Fibroblast of the aortic adventitia (primary cell): Measurements from ENCODE around the gene PSMD4. TPM values are rescaled to one million over a fixed set of nuclear protein-coding genes. Genes with fewer than 3 reads are reported as not detected.

Source experiments
- DNase-seq: peaks from one replicate; pipeline ENCODE4 v3.0.0-alpha.2; 2010; ENCODE audit warnings: low read depth
- H3K4me3 ChIP-seq: 2 replicates; pipeline ENCODE4 v1.5.1; 2011; ENCODE audit warnings: low read depth, mild to moderate bottlenecking, control low read depth, low read length, moderate library complexity
- small RNA-seq: library from RNA; depleted of rRNA; stranded (forward); fragments of <200 nt; gene quantifications from one replicate; pipeline ENCODE3, GENCODE V24; 2012
- total RNA-seq: library from RNA; depleted of rRNA; stranded (reverse); fragments of >200 nt; gene quantifications from 2 replicates; pipeline ENCODE4 v1.2.3, GENCODE V29; 2012; ENCODE audit warnings: low replicate concordance
- TF ChIP-seq, protein P1 (sequence below): IDR thresholded peaks from 2 replicates; pipeline ENCODE4 v1.5.1; 2011; ENCODE audit warnings: mild to moderate bottlenecking, low read length, control low read depth, inconsistent platforms; ENCODE audit not compliant: insufficient read depth

The PSMD4 gene
- total RNA-seq, 1 donor = 111 TPM

DNA sequence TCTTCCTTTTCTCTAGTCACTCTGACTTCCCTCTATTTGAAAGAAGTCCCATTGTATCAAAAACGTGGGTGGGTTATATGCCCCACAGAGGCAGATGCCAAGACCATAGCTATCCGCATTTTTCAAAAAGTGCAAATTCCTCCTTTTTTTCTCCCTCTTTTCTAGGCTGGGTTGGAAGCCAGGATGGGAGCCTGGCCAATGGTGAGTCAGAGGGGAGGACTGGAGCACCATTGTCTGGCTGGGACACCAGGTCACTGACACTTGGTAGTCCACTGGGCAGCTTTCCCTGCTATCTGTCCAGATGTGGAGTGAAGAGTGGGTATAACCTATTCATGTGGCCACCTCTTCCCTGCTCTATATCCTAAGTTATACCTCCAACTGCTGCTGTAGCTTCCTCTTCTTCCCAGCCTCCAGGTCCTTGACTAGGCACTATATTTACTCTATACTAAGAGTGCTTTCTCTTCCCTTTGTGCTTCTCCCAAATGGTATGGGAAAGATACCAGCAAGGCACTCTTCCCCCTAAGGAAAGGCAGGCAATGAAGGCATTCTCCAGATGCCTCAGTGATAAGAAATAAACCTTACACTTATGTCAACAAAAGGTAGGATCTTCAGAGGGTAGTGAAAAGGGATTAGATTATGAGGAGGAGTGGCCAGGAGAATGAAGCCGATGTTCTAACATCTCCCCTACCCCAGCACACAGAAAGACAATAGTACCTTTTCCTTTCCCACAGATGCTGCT is 59.8 kb downstream of the PSMD4 start:
- no peak overlapping the region for H3K4me3 ChIP-seq
- TF ChIP-seq, protein P1, sequence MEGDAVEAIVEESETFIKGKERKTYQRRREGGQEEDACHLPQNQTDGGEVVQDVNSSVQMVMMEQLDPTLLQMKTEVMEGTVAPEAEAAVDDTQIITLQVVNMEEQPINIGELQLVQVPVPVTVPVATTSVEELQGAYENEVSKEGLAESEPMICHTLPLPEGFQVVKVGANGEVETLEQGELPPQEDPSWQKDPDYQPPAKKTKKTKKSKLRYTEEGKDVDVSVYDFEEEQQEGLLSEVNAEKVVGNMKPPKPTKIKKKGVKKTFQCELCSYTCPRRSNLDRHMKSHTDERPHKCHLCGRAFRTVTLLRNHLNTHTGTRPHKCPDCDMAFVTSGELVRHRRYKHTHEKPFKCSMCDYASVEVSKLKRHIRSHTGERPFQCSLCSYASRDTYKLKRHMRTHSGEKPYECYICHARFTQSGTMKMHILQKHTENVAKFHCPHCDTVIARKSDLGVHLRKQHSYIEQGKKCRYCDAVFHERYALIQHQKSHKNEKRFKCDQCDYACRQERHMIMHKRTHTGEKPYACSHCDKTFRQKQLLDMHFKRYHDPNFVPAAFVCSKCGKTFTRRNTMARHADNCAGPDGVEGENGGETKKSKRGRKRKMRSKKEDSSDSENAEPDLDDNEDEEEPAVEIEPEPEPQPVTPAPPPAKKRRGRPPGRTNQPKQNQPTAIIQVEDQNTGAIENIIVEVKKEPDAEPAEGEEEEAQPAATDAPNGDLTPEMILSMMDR = no peak
- DNase-seq = peak; percentile 93

DNA sequence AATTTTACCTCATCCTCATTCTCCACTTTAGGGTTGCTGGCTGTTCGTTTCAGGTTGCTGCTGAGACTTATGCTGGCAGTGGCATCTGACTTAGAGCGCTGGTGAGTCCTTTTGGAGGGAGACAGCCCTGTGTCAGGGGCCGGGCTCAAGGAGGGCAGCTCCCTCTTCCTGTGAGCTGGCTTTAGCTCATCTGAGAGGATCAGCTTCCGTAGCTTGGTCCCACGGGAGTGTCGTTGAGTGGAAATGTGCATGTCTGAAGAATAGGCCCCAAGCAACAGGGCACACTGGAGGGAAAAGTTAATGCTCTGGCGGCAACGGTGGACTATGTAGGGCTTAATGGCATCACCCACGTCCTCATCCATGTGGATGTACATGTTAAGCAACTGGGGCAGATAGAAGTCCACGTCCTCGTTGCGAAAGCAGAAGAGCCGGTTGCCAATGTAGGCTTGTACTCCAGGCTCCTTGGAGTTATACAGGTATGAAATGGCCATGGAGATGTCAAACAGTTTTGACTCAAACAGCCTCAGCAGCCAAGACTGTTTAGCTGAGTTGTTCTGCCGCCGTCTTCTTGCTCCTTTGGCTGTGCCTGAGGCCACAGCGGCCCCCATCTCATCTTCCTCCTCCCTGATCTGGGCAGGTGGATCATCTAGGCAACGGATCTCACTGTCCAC is 61.2 kb downstream of the PSMD4 start:
- DNase-seq = no peak
- no peak overlapping the region for H3K4me3 ChIP-seq
- TF ChIP-seq, protein P1 = no peak

Small RNAs within 50 kb of the gene (small RNA-seq; reads per million reads assigned to genes)
- gene RN7SL444P = not detected

Other genes starting within 250 kb of the PSMD4 start
- gene MINDY1, start 247.8 kb upstream of the PSMD4 start, total RNA-seq = 10.9 and 16.4 TPM in 2 replicates
- 3.4 and 10.8 TPM in 2 replicates for gene PRUNE1, start 246.3 kb upstream of the PSMD4 start, total RNA-seq
- 0.18 and 0.33 TPM in 2 replicates for gene BNIPL, start 218.1 kb upstream of the PSMD4 start, total RNA-seq
- 0.82 and 3.3 TPM in 2 replicates for gene C1orf56, start 207.0 kb upstream of the PSMD4 start, total RNA-seq
- gene CDC42SE1, start 195.1 kb upstream of the PSMD4 start, total RNA-seq = 33.8 and 42.3 TPM in 2 replicates
- 2.0 and 6.1 TPM in 2 replicates for gene MLLT11, start 194.3 kb upstream of the PSMD4 start, total RNA-seq
- 5.2 and 14.6 TPM in 2 replicates for gene GABPB2, start 184.0 kb upstream of the PSMD4 start, total RNA-seq
- gene SEMA6C, start 108.1 kb upstream of the PSMD4 start, total RNA-seq = 1.6 and 2.9 TPM in 2 replicates
- gene TNFAIP8L2, start 98.1 kb upstream of the PSMD4 start, total RNA-seq = not detected in 2 replicates
- 7.5 and 12.5 TPM in 2 replicates for gene LYSMD1, start 88.8 kb upstream of the PSMD4 start, total RNA-seq
- 38.0 and 48.4 TPM in 2 replicates for gene SCNM1, start 88.6 kb upstream of the PSMD4 start, total RNA-seq
- 0.54 TPM in 1 of 2 replicates, not detected in the other for gene TMOD4, start 78.8 kb upstream of the PSMD4 start, total RNA-seq
- gene VPS72, start 64.5 kb upstream of the PSMD4 start, total RNA-seq = 9.2 and 42.8 TPM in 2 replicates
- gene PIP5K1A, start 56.2 kb upstream of the PSMD4 start, total RNA-seq = 56.4 and 86.4 TPM in 2 replicates
- gene ZNF687, start 27.6 kb downstream of the PSMD4 start, total RNA-seq = 7.0 and 14.2 TPM in 2 replicates
- gene PI4KB, start 72.7 kb downstream of the PSMD4 start, total RNA-seq = 38.8 and 41.0 TPM in 2 replicates
- 27.1 and 32.8 TPM in 2 replicates for gene RFX5, start 92.5 kb downstream of the PSMD4 start, total RNA-seq
- gene SELENBP1, start 118.0 kb downstream of the PSMD4 start, total RNA-seq = 26.8 and 70.5 TPM in 2 replicates
- 281 and 892 TPM in 2 replicates for gene PSMB4, start 144.8 kb downstream of the PSMD4 start, total RNA-seq
- 22.6 and 41.0 TPM in 2 replicates for gene POGZ, start 204.8 kb downstream of the PSMD4 start, total RNA-seq